ENCODE data around the gene CDKN2B-AS1.

The CDKN2B-AS1 gene

GRCh38 chr9:22060831-22061383 is 66.3 kb downstream of the CDKN2B-AS1 start:
- no peaks in the 10 kb centered on the region; the same call in 1 of the 2 replicates for H3K27me3 ChIP-seq (replicated peaks; ENCODE audit: control insufficient read depth, insufficient read depth, low read length)
- H3K36me3 ChIP-seq (ENCODE audit: control insufficient read depth, insufficient read depth, low read length) = no peaks in the 10 kb centered on the region
- no peak for TF ChIP-seq CTCF (IDR thresholded peaks at IDR 0.05; ENCODE audit: insufficient read depth, low read length, poor library complexity, severe bottlenecking)
- no peak overlapping the region for H3K4me3 ChIP-seq (replicated peaks; ENCODE audit: low read depth, low read length)
- DNase-seq (ENCODE audit: extremely low read depth, insufficient read length) = no peak

GRCh38 chr9:22064957-22065356 is 70.4 kb downstream of the CDKN2B-AS1 start:
- no peak overlapping the region for H3K4me3 ChIP-seq (replicated peaks; ENCODE audit: low read depth, low read length)
- no peak for DNase-seq (ENCODE audit: extremely low read depth, insufficient read length)
- no peaks in the 10 kb centered on the region for H3K36me3 ChIP-seq (ENCODE audit: control insufficient read depth, insufficient read depth, low read length)
- no peak for TF ChIP-seq CTCF (IDR thresholded peaks at IDR 0.05; ENCODE audit: insufficient read depth, low read length, poor library complexity, severe bottlenecking)
- no peaks in the 10 kb centered on the region; the same call in 1 of the 2 replicates for H3K27me3 ChIP-seq (replicated peaks; ENCODE audit: control insufficient read depth, insufficient read depth, low read length)

DNA sequence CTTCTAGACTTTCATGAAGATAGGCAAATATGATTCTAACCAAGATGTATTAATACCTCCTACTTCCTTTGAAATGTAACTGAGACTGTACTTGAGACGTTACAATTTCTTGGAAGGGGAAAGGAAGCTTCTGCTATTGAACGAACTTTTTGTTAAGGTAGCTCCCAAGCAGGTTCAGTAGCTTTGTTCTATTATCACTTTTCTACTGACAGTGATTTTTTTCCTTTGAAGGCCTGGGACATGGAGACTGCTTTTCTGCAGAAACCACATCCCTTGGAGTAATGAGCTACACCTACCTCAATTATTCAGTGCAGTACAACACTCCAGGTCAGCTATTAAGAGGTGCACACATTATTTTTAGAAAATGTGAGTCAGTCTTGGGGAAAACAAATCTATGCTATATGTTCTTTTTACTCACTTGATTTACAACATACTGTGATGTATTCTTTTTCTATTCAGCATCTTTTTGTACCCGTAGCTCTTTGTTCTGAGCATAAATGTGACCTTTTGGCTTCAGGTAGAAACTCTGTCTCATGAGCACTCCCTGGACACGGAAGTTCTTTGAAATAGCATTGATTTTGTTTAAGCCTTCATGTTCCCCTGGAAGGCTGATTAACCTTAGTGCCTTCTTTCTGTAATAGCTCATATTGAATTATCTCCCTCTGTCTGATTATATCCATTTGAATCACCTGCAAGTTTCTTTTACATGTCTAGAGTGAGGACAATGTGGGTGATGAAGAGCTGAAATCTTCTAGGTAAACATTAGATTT is 71.0 kb downstream of the CDKN2B-AS1 start:
- no peaks in the 10 kb centered on the region; the same call in 1 of the 2 replicates for H3K27me3 ChIP-seq (replicated peaks; ENCODE audit: control insufficient read depth, insufficient read depth, low read length)

DNA sequence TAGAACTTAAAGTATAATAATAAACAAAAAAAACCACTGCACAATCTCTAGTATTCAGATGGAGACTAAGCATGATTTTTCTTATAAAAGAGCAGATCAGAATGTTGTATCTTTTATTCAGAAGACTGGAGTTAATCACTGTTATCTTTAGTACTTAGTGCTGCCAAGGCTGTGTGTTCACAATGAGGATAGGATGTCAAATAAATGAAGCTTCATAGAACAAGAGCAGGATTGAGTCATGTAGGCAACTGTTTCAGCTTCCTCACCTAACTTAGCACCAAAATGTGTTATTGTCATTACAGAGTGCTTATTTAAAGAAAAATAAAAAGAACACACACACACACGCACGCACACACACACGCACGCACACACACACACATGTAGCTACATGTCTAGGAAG is 72.6 kb downstream of the CDKN2B-AS1 start:
- no peak for DNase-seq (ENCODE audit: extremely low read depth, insufficient read length)
- no peaks in the 10 kb centered on the region; the same call in 1 of the 2 replicates for H3K27me3 ChIP-seq (replicated peaks; ENCODE audit: control insufficient read depth, insufficient read depth, low read length)
- no peak overlapping the region for H3K4me3 ChIP-seq (replicated peaks; ENCODE audit: low read depth, low read length)
- no peaks in the 10 kb centered on the region for H3K36me3 ChIP-seq (ENCODE audit: control insufficient read depth, insufficient read depth, low read length)
- TF ChIP-seq CTCF (IDR thresholded peaks at IDR 0.05; ENCODE audit: insufficient read depth, low read length, poor library complexity, severe bottlenecking) = no peak

More for the DNA sequence above, 71.0 kb downstream of the CDKN2B-AS1 start:
- no peak for TF ChIP-seq CTCF (IDR thresholded peaks at IDR 0.05; ENCODE audit: insufficient read depth, low read length, poor library complexity, severe bottlenecking)
- Histone ChIP-seq H3K4me3 (replicated peaks; ENCODE audit: low read depth, low read length) (no peak overlapping the region), H3K36me3 (ENCODE audit: control insufficient read depth, insufficient read depth, low read length) (no peaks in the 10 kb centered on the region)
- DNase-seq (ENCODE audit: extremely low read depth, insufficient read length) = no peak

- no peak for DNase-seq (ENCODE audit: extremely low read depth, insufficient read length)
- TF ChIP-seq CTCF (IDR thresholded peaks at IDR 0.05; ENCODE audit: insufficient read depth, low read length, poor library complexity, severe bottlenecking) = no peak
- H3K36me3 ChIP-seq (ENCODE audit: control insufficient read depth, insufficient read depth, low read length) = no peaks in the 10 kb centered on the region
Measured at GRCh38 chr9:22068369-22068768, 73.8 kb downstream of the CDKN2B-AS1 start.

More at GRCh38 chr9:22068369-22068768, 73.8 kb downstream of the CDKN2B-AS1 start:
- no peak overlapping the region for H3K4me3 ChIP-seq (replicated peaks; ENCODE audit: low read depth, low read length)
- H3K27me3 ChIP-seq (replicated peaks; ENCODE audit: control insufficient read depth, insufficient read depth, low read length) = no peaks in the 10 kb centered on the region; the same call in 1 of the 2 replicates
